Measurements from ENCODE around the gene TAMM41. TPM values are rescaled to one million over a fixed set of nuclear protein-coding genes. Genes with fewer than 3 reads are reported as not detected.

TAMM41 gene
- total and polyA plus RNA-seq, 9 of the 15 experiments (the other 6 are each of a cell fraction or from before 2014, with no cell fraction given): 8.6 to 74.6 (median 29.3) TPM

DNA sequence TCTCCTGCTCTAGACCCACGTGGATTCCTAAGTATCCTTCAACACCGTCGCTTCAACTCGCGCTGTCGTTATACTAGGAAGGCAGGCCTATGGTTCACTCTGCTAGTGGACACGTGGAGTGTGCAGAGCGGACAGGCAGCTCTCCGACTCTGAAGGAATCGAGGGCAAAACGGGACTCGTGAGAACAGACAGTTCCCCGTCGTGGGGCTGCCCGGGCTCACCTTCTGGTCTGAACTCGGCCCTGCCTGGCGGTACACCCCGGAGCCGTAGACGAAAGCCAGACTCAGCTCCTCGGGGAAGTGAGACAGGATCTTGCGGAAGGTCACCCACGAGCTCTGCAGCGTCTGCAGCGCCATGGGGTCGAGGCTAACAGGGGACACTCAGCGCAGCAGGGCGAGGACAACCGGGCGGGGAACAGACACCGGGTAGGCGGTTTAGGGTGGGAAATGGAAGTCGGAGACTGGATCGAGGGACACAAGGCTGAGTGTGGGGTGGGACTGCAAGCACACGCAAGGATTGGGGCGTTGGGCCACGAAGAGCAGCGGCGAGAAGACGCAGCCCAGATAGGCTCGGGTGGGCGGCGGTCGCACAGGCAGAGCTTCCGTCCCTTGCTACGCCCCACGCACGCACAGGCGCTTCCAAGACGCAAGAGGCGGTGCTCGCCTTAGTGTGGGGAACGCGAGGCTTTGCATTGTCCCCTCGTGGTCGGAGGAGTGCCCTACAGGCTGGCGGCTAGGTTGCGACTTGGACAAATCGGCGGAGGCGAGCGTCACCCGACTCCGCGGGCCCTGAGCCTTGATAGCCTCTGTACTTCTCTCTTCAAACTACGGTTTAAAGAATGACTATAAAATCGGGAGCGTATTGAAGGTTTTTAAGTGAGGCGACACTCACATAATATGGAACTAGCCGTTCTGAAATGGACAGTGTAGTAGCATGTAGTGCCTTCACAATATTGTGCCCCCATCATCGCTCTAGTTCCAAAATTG lies at the start of gene TAMM41 (continued):
- TF ChIP-seq, protein P1, sequence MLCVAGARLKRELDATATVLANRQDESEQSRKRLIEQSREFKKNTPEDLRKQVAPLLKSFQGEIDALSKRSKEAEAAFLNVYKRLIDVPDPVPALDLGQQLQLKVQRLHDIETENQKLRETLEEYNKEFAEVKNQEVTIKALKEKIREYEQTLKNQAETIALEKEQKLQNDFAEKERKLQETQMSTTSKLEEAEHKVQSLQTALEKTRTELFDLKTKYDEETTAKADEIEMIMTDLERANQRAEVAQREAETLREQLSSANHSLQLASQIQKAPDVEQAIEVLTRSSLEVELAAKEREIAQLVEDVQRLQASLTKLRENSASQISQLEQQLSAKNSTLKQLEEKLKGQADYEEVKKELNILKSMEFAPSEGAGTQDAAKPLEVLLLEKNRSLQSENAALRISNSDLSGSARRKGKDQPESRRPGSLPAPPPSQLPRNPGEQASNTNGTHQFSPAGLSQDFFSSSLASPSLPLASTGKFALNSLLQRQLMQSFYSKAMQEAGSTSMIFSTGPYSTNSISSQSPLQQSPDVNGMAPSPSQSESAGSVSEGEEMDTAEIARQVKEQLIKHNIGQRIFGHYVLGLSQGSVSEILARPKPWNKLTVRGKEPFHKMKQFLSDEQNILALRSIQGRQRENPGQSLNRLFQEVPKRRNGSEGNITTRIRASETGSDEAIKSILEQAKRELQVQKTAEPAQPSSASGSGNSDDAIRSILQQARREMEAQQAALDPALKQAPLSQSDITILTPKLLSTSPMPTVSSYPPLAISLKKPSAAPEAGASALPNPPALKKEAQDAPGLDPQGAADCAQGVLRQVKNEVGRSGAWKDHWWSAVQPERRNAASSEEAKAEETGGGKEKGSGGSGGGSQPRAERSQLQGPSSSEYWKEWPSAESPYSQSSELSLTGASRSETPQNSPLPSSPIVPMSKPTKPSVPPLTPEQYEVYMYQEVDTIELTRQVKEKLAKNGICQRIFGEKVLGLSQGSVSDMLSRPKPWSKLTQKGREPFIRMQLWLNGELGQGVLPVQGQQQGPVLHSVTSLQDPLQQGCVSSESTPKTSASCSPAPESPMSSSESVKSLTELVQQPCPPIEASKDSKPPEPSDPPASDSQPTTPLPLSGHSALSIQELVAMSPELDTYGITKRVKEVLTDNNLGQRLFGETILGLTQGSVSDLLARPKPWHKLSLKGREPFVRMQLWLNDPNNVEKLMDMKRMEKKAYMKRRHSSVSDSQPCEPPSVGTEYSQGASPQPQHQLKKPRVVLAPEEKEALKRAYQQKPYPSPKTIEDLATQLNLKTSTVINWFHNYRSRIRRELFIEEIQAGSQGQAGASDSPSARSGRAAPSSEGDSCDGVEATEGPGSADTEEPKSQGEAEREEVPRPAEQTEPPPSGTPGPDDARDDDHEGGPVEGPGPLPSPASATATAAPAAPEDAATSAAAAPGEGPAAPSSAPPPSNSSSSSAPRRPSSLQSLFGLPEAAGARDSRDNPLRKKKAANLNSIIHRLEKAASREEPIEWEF (CRISPR knock-in tag; IDR thresholded peaks at IDR 0.05): no peak
- TF ChIP-seq NFE2L1 (tag; IDR thresholded peaks at IDR 0.05; ENCODE audit: borderline replicate concordance, low read depth): no peak
- no peak for TF ChIP-seq JUNB (CRISPR knock-in tag; conservative IDR thresholded peaks at IDR 0.05)
- peak; percentile 90 for TF ChIP-seq POLR2G (IDR thresholded peaks at IDR 0.05; ENCODE audit: low read depth, low read length)
- TF ChIP-seq, protein P2, sequence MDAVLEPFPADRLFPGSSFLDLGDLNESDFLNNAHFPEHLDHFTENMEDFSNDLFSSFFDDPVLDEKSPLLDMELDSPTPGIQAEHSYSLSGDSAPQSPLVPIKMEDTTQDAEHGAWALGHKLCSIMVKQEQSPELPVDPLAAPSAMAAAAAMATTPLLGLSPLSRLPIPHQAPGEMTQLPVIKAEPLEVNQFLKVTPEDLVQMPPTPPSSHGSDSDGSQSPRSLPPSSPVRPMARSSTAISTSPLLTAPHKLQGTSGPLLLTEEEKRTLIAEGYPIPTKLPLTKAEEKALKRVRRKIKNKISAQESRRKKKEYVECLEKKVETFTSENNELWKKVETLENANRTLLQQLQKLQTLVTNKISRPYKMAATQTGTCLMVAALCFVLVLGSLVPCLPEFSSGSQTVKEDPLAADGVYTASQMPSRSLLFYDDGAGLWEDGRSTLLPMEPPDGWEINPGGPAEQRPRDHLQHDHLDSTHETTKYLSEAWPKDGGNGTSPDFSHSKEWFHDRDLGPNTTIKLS (IDR thresholded peaks at IDR 0.05; ENCODE audit: borderline replicate concordance, low read depth): peak; percentile 71
- peak; percentile 93 for TF ChIP-seq EP400 (IDR thresholded peaks at IDR 0.05)
- no peak; the same call in 1 of the 2 replicates for TF ChIP-seq FOXJ2 (tag; IDR thresholded peaks at IDR 0.05)
- TF ChIP-seq, protein P3, sequence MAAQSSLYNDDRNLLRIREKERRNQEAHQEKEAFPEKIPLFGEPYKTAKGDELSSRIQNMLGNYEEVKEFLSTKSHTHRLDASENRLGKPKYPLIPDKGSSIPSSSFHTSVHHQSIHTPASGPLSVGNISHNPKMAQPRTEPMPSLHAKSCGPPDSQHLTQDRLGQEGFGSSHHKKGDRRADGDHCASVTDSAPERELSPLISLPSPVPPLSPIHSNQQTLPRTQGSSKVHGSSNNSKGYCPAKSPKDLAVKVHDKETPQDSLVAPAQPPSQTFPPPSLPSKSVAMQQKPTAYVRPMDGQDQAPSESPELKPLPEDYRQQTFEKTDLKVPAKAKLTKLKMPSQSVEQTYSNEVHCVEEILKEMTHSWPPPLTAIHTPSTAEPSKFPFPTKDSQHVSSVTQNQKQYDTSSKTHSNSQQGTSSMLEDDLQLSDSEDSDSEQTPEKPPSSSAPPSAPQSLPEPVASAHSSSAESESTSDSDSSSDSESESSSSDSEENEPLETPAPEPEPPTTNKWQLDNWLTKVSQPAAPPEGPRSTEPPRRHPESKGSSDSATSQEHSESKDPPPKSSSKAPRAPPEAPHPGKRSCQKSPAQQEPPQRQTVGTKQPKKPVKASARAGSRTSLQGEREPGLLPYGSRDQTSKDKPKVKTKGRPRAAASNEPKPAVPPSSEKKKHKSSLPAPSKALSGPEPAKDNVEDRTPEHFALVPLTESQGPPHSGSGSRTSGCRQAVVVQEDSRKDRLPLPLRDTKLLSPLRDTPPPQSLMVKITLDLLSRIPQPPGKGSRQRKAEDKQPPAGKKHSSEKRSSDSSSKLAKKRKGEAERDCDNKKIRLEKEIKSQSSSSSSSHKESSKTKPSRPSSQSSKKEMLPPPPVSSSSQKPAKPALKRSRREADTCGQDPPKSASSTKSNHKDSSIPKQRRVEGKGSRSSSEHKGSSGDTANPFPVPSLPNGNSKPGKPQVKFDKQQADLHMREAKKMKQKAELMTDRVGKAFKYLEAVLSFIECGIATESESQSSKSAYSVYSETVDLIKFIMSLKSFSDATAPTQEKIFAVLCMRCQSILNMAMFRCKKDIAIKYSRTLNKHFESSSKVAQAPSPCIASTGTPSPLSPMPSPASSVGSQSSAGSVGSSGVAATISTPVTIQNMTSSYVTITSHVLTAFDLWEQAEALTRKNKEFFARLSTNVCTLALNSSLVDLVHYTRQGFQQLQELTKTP (IDR thresholded peaks at IDR 0.05; ENCODE audit: low read depth in 1 of 2, partially characterized antibody in 2 of 2): peak in 1 of 2 experiments; percentile 36
- no peak for TF ChIP-seq NUFIP1 (IDR thresholded peaks at IDR 0.05; ENCODE audit: partially characterized antibody)

All from K562 (cell line).